COR-L47 (cell line): ENCODE results near the gene DNMT1.

ENCODE experiments used
- DNase-seq: peaks from one replicate; lab custom pipeline; 2025; lab: John Stamatoyannopoulos, UW

The DNMT1 gene

DNA sequence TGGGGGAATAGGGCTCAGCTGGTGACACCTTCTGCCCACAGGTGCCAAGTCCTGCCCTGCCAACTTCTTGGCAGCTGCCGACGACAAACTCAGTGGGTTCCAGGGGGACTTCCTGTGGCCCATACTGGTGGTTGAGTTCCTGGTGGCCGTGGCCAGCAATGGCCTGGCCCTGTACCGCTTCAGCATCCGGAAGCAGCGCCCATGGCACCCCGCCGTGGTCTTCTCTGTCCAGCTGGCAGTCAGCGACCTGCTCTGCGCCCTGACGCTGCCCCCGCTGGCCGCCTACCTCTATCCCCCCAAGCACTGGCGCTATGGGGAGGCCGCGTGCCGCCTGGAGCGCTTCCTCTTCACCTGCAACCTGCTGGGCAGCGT is 81.2 kb downstream of the DNMT1 start:
- DNase-seq = no peak

DNA sequence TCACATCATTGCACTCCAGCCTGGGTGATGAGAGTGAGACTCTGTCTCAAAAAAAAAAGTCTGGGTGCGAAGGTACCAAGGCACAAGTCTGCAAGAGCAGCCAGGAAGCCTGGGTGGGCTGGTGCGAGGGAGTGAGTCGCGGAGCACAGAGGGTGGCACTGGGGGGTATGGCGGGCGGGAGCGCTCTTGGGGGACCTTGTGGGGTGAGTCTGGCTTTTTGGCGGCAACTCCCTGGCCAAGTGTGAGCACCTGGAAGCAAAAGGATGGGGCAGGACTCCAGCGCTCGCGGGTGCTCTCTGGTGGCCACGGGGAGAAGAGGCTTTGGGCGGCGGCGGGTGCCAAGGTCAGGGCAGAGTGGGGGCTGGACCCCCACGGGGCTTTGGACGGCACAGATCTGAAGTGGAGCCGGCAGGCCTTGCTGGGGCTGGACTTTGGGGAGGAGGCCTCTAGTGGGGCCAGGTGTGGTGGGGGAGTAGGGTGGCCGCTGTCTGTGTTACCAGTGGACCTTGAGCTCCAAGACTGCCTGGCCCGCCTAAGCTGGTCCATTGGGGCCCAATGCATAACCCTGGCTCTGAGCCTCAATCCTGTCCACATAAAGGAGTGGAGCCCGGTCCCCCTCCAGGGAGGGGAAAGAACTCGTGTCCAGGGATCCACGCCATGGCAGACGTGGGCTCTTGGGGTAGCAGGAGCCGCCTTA is 81.7 kb downstream of the DNMT1 start:
- peak; percentile 46 for DNase-seq

DNA sequence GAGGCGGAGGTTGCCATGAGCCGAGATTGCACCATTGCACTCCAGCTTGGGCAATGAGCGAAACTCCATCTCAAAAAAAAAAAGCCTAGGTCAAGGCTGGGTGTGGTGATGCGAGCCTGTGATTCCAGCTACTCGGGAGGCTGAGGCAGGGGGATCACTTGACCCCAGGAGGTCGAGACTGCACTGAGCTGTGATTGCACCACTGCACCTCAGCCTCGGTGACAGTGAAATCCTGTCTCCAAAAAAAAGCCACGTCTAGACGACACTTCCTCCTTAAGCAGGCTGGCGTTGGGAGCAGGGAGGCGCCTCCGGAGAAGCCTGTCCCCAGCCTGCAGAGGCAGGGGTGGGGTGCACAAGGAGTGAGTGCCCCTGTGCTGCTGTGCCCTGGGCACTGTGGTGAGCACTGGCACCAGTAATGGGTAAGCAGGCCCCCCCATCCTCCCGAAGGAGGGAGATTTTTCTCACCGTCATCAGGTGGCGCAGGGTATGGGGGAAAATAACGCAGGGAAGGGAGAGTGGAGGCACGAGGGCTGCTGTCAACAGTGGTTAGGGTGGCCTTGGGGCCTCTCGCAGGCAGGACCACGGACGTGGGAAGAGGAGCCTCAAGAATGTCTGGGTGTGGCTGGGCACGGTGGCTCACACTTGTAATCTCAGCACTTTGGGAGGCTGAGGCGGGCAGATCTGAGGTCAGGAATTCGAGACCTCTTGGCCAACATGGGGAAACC is 82.6 kb downstream of the DNMT1 start:
- no peak for DNase-seq

DNA sequence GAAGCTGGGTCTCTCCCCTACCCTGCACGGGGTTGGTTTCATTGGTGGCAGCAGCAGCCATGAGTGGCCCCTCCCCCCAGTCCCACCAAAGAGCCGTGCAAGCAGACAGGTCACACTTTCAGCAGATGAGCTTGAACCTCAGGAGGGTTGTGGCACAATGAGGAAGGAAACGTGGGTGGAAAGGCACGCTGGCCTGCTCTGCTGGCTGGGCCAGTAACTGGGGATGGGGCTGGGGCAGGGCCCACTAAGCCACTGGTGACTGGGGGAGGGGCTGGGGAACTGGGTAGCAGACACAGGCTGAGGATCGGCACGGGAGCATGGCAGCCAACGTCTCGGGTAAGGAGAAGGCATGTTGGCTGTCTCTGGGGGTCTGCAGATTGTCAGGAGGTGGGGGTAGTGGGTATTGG is 83.3 kb downstream of the DNMT1 start, which contains the start of gene P2RY11:
Gene P2RY11, plus strand, starts transcription at position 289 of the 407 bp plus-strand sequence. Its CDS starts 29 bp downstream, at position 318.
- no peak for DNase-seq

DNA sequence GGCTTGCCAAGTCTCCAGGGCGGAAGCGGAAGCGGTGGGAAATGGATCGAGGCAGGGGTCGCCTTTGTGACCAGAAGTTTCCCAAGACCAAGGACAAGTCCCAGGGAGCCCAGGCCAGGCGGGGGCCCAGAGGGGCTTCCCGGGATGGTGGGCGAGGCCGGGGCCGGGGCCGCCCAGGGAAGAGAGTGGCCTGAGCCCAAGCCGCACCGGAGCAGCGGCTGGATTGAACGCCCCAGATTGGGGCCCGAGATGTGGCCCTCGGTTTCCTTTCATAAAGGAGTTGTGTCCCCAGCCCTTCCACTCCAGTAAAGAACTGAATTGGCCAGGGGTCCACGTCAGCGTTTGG is 83.8 kb downstream of the DNMT1 start:
- DNase-seq = no peak

DNA sequence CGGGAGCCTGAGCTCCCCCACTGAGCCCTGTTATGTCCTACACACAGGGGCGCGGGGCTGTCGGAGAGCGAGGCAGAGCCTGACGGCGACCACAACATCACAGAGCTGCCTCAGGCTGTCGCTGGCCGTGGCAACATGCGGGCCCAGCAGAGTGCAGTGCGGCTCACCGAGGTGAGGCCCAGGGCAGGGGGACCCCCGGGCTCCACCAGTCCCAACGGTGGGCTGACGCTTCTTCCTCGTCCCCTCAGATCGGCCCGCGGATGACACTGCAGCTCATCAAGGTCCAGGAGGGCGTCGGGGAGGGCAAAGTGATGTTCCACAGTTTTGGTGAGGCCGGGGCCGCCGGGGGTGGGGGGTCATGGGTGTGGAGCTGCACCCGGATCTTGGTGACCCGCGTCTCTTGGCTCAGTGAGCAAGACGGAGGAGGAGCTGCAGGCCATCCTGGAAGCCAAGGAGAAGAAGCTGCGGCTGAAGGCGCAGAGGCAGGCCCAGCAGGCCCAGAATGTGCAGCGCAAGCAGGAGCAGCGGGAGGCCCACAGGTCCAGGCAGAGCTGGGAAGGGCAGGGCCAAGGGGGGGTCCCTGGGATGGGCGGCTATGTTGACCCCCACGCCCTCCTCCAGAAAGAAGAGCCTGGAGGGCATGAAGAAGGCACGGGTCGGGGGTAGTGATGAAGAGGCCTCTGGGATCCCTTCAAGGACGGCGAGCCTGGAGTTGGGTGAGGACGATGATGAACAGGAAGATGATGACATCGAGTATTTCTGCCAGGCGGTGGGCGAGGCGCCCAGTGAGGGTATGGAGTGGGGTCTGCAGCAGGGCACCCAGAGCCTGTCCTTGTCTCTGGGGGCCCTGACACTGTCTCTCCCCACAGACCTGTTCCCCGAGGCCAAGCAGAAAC is 84.4 kb downstream of the DNMT1 start:
- no peak for DNase-seq

DNA sequence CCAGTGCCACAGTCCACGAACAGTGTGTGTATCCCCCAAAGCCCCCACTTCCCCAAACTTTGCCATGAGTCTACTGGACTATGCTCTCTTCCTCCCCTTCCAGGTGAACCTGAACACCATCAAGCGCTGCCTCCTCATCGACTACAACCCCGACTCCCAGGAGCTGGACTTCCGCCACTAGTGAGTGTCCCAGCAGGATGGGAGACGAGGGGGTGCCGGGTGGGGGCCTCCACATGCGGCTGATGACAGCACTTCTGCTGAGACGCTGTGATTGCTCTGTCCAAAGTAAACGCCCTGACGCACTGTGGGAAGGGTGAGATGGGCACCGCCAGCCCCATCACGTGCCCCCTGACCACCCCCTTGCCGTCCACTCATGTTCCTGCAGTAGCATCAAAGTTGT is 85.2 kb downstream of the DNMT1 start:
- DNase-seq = no peak

DNA sequence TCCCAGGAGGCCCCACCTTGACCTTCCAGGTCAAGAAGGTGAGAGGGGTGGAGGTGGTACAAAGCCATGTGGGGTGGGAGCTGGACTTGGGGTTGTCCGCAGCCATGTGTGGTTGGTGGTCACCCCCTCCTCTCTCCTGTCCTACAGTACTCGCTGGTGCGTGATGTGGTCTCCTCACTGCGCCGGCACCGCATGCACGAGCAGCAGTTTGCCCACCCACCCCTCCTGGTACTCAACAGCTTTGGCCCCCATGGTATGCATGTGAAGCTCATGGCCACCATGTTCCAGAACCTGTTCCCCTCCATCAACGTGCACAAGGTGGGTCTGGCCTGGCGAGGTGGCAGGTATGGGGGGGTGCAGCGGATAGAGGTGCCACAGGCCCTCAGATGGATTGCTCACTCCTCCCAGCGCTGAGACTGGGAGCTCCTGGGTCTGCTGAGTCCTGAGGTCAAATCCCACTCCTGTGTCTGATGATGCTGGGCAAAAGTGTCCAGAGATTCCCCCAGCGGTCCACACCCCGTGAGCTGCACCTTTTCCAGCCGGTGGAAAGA is 86.9 kb downstream of the DNMT1 start:
- DNase-seq = no peak

DNA sequence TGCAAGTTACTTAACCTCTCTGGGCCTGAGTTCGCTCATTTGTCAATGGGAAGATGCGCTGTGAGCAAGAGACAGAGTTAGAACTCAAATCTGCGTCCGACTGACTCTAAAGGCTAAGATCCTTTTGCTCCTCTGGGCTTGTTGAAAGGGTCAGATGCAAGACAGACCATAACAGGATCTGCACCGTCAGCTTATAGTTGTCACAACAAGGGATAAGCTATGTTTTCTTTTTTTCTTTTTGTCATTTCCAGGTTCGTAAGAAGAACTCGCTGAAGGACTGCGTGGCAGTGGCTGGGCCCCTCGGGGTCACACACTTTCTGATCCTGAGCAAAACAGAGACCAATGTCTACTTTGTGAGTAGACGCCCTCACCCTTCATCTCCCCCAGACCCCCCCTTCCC is 87.5 kb downstream of the DNMT1 start:
- no peak for DNase-seq

DNA sequence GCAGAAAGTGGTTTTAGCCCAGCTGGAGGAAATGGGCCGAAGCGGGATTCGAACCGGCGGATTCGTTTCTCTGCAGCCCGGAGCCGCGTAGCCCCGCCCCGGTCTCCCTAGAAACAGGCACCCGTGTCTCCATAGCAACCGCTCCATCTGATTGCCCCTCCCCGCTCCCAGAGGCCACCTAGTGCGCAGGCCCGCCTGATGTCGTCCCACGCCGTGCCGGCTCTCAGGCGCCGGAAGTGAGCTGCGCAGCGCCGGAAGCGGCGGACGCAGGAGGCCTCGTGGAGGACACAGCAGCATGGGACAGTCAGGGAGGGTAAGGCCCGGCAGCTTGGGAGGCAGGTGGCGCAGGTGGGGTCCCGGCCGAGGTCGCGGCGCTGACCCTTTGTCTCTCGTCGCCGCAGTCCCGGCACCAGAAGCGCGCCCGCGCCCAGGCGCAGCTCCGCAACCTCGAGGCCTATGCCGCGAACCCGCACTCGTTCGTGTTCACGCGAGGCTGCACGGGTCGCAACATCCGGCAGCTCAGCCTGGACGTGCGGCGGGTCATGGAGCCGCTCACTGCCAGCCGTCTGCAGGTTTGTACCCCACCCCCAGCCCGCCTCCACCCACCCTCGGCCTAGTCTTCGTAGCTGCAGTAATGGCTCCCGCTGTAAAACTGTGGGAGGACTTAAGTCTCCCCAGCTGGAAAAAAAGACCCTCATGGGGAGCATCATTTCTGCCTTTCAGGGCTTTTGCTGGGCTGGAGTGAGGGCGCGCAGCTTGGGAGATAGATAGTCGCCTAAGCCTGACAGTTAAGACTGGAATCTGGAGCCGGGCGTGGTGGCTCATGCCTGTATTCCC is 88.4 kb downstream of the DNMT1 start, which contains the start of gene PPAN:
Gene PPAN, plus strand, starts transcription at position 263 of the 837 bp plus-strand sequence. Its CDS starts 33 bp downstream, at position 296.
- peak; percentile 99 for DNase-seq

DNA sequence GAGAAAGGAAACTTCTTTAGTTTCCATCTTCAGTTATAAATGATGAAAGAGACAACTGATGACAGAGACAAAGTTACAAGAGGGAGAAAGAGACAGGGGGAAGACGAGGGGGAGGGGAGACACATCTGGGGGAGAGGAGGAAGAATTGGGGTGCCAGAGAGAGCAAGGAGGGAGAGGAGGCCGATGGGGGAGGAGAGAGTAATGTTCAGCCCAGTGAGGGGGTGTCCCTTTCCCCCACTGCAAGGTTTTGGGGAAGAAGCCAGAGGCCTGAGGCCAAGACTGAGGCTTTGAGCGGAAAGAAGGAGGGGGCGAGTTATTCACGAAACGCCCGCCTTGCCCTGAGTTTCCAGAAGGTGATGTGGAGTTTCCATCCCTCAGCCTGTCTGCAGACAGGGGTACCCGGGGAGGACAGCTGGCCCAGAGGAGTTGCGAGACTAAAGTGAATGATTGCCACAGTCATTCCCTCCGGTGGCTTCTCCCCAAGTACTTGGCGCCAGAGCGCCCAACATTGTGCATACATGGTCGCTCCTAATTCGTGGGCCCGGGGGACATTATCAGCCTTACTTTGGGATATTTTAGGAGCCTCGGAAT is 89.1 kb downstream of the DNMT1 start:
- no peak for DNase-seq

DNA sequence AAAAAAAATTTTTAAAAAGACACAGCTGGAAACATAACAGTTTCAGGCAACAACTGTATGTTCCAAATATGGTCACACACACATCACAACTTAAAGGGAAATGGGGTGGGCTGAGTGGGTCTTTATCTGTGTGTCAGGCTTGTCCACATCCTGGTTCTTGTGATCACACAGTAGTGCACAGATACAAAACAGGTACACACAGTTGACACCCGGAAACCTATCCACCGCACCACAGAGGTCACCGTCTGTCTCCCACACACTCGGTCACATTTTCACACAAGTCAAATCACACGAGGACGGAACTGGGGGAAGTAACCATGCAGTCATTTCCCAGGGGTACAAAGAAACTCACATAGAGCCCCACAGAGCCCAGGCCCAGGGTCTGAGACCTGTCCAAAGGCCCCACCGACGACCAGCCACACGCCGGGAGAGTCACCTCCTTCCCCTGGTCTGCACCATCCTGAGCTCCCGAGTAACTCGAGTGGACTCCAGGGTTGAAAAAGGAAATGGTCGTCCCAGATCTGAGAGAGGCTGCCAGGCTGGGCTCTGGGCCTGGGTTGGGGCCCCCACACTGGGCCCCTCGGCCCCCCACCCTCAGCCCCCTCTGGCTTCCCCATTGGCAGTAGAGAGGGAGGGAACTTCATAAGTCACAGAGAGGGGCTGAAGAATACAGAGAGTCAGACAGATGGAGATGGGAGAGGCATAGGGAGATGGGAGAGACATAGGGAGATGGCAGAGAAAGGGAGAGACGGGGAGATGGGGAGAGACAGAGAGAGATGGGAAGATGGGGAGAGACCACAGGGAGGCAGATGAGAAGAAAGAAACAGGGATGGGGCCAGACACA is 89.9 kb downstream of the DNMT1 start:
- no peak for DNase-seq

DNA sequence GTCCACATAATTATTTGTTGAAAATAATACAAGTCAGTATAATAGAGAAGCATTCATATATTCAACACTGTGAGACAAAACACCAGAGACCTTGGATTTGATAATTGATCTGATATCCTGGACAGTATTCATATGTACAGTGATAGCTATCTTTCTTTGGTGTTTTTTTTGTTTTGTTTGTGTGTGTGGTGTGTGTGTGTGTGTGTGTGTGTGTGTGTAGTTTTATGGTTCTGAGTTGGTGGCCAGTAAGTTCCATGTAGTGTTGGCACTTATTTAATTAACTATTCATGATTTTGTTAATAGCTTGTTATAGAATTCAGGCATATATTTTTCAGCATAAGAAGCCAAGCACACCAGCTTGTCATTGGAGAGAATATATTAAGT is 90.6 kb downstream of the DNMT1 start:
- no peak for DNase-seq

DNA sequence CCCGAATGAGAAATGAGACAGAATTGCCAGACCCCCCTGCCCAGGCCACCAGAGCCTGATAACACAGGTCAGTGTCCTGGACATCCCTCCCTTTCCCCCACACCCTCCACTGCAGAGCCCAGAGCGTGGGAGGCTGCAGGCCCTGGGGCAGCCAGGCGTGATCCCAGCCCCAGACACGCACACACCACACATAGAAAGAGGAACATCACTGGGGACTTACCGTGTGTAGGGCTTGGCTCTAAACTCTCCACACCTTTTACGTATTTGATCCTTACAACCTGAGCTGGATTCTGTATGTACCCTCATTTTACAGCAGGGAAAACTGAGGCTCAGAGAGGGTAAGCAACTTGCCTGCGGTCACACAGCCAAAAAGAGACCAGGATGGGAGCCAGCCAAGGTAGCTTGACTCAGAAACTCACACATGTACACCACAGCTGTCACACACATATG is 91.9 kb downstream of the DNMT1 start:
- no peak for DNase-seq

DNA sequence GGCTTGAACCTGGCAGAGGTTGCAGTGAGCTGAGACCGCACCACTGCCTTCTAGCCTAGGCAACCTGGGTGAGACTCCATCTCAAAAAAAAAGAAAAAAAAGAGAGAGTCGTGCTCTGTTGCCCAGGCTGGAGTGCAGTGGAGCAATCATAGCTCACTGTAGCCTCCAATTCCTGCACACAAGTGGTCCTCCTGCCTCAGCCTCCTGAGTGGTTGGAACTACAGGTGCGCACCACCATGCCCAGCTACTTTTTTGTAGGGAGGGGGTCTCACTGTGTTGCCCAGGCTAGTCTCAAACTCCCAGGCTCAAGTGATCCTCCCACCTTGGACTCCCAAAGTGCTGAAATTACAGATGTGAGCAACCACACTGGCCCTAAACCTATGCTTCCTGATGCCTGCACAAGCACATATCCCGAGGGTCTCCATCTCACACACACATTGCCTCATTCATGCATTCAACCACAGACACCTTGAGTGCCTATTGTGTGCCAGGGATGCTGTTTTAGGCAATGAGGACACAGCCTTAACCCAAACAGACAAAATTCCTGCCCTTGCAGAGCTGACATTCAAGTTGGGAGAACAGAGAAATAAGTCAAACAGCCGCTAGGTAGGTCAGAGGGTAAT is 94.5 kb downstream of the DNMT1 start:
- no peak for DNase-seq

DNA sequence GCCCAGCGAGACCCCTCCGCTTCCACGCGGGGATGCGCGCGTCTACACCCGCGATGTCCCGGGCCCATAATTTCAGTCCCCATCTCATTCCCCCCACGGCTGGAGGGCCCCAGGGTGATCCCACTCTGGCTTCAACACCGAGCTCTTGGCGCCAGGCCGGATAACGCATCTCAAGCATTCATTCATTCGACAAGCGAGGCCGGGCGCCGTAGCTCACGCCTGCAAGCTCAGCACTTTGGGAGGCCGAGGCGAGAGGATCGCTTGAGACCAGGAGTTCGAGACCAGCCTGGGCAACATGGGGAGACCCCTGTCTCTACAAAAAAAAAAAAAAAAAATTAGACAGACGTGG is 98.2 kb downstream of the DNMT1 start:
- DNase-seq = no peak

DNA sequence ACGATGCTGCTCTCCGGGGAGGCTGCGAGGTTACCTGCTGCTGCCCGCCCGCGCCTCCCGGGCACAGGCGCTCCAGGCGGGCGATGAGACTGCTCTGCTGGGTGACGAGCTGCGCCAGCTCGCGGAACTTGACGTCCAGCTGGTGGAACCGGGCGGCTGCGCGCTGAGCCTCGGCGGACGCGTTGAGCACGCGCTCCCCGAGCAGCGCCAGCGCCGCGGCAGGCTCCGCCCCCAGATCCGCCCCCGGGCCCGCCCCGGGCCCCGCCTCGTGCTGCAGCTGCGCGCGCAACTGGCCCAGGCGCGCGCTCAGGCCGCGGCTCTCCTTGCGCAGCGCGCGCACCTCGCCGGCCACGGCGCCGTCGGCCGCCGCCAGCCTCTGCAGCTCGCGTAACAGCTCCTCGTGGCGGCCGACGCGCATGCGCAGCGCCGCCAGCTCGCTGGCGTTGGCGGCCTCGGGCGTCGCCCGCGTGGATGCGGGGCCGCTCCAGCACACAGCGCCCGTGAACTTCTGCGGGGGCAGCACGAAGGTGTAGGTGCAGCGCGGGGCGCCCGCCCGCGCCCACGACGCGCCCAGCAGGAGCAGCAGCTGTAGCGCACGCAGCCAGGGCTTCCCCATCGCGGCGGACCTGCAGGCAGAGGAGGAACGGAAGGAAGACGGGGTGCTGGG is 98.7 kb downstream of the DNMT1 start:
- peak; percentile 92 for DNase-seq

DNA sequence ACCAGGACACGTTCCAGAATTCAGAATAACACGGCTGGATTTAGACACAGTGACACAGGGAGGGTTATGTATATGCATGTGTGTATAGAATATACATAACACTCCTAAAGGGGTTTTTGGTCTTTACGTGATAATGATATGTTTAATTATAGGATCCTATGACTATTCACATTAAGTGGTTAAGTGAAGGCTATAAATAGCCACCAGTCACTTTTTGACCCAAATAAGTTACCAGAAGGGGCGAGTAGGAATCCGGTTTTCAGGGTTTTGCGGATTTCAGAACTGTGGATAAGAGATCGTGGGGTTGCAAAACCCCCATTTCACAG is 99.2 kb downstream of the DNMT1 start:
- no peak for DNase-seq
